Measurements from ENCODE around the gene IMMT. TPM values are rescaled to one million over a fixed set of nuclear protein-coding genes. Genes with fewer than 3 reads are reported as not detected.
A peak's percentile ranks its signal among the peaks of the same experiment; 100 is the strongest.

Gene IMMT
- total and polyA plus RNA-seq, 9 of the 15 experiments (the other 6 are each of a cell fraction or from before 2014, with no cell fraction given), result 119 to 294 (median 140) TPM

GRCh38 chr2:86195055-86195807 is at the start of gene IMMT (continued):
- TF ChIP-seq MGA (IDR thresholded peaks at IDR 0.05), result peak; percentile 46; the same call in 1 of the 2 replicates
- TF ChIP-seq BDP1 (IDR thresholded peaks at IDR 0.05; ENCODE audit: insufficient read depth, insufficient read length), result no peak
- TF ChIP-seq RBM22 (IDR thresholded peaks at IDR 0.05; ENCODE audit: low read depth, low read length, poor library complexity, severe bottlenecking), result peak; percentile 89
- TF ChIP-seq, protein P1, sequence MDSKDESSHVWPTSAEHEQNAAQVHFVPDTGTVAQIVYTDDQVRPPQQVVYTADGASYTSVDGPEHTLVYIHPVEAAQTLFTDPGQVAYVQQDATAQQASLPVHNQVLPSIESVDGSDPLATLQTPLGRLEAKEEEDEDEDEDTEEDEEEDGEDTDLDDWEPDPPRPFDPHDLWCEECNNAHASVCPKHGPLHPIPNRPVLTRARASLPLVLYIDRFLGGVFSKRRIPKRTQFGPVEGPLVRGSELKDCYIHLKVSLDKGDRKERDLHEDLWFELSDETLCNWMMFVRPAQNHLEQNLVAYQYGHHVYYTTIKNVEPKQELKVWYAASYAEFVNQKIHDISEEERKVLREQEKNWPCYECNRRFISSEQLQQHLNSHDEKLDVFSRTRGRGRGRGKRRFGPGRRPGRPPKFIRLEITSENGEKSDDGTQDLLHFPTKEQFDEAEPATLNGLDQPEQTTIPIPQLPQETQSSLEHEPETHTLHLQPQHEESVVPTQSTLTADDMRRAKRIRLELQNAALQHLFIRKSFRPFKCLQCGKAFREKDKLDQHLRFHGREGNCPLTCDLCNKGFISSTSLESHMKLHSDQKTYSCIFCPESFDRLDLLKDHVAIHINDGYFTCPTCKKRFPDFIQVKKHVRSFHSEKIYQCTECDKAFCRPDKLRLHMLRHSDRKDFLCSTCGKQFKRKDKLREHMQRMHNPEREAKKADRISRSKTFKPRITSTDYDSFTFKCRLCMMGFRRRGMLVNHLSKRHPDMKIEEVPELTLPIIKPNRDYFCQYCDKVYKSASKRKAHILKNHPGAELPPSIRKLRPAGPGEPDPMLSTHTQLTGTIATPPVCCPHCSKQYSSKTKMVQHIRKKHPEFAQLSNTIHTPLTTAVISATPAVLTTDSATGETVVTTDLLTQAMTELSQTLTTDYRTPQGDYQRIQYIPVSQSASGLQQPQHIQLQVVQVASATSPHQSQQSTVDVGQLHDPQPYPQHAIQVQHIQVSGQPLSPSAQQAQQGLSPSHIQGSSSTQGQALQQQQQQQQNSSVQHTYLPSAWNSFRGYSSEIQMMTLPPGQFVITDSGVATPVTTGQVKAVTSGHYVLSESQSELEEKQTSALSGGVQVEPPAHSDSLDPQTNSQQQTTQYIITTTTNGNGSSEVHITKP (IDR thresholded peaks at IDR 0.05; ENCODE audit: partially characterized antibody), result peak; percentile 27
- TF ChIP-seq ZNF75A (CRISPR knock-in tag; IDR thresholded peaks at IDR 0.05), result 0 out of 2 replicates have a peak, but pooled peaks have one; percentile 52
- TF ChIP-seq ZNF778 (CRISPR knock-in tag; IDR thresholded peaks at IDR 0.05), result no peak
- TF ChIP-seq SP1 (CRISPR knock-in tag; IDR thresholded peaks at IDR 0.05), result peak; percentile 74; the same call in 1 of the 2 replicates
- TF ChIP-seq SMARCC2 (IDR thresholded peaks at IDR 0.05; ENCODE audit: low read depth), result no peak
- TF ChIP-seq ARID2 (IDR thresholded peaks at IDR 0.05), result no peak
- no peak for TF ChIP-seq FOXA1 (IDR thresholded peaks at IDR 0.05; ENCODE audit: borderline replicate concordance)
- TF ChIP-seq TBL1XR1 (IDR thresholded peaks at IDR 0.05; ENCODE audit: low read length in 2 of 2), result no peak

All from K562 (cell line).